GM19035 (cell line): ENCODE data around the gene ZNF670.

Experiments
- ATAC-seq: cut with Tn5 transposase; IDR thresholded peaks from one replicate; pipeline ENCODE4 v1.9.1; 2021; ENCODE audit not compliant: unreplicated experiment

ZNF670 gene

DNA sequence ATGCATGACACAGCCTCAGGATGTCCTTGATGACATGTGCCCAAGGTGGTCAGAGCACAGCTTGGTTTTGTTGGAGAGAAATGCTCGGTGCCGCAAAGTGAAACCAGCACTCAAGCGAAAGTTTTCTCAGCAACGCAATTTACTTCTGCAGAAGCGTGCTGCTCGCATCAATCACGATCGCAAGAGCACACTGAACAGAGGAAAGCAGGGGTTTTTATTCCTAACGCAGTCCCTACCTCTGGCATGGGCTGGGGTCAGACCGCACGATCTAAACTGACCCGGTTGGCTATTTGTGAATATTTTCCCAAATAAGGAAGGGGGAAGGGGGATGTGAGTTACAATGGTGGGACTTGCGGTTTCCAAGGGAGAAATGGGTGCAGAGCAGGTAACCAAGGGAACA, 26.4 kb upstream of the ZNF670 start:
- ATAC-seq, result no peak

DNA sequence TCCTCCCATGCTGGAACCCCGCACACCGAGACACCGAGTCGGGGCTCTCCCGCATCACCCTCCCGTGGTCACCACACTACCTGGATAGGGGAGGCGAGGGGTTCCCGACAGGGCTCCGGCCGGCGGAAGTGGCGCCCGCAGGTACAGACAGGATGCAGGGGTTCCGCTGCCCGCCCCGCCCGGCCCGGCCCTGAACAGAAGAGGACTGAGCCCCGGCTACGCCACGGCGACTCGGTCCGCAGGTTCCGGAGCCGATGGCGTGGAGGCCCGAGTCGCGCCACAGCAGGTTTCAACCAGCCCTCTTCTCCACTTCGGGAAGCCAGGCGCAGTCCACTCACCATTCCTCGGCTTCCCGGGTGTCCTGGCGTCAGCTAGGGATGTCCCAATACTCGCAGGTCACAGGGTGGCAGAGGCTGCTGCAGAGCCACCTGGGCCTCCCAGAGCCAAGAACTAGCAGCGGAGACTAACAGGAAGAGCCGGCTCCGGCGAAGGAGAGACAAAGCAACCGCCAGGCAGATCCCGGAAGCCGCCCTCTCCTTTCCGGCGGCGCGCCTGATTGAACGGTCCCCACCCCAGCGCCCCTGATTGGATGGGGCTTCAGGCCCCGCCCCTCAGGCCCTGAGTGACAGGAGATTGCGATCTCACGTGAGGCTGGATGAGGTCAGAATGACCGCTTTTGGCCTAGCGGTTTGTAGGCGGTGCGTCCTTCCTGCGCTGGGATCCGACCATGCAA, 25.4 kb upstream of the ZNF670 start, which contains the start of gene ZNF669:
Gene ZNF669, minus strand, starts transcription at position 498 of the 733 bp plus-strand sequence. Its CDS starts 157 bp downstream, at position 341.
- peak; percentile 99 for ATAC-seq

DNA sequence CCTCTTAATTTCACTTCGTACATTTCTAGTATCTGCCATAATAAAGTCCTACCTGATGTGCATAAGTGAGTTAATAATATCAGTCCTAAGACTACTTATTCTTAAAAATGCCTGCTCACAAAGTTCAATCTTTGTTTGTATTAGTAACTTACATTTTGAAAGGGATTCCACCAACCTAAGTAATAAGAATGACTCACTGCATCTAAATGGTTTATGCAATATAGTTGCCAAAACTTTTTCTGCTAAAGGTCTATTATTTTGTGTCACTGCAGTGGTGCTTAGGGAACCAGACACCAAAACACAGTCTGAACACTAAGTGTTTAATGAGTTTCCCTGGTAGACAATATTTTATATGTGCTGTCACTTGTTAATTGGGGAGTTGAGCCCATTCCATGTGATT, 23.8 kb upstream of the ZNF670 start:
- no peak for ATAC-seq

DNA sequence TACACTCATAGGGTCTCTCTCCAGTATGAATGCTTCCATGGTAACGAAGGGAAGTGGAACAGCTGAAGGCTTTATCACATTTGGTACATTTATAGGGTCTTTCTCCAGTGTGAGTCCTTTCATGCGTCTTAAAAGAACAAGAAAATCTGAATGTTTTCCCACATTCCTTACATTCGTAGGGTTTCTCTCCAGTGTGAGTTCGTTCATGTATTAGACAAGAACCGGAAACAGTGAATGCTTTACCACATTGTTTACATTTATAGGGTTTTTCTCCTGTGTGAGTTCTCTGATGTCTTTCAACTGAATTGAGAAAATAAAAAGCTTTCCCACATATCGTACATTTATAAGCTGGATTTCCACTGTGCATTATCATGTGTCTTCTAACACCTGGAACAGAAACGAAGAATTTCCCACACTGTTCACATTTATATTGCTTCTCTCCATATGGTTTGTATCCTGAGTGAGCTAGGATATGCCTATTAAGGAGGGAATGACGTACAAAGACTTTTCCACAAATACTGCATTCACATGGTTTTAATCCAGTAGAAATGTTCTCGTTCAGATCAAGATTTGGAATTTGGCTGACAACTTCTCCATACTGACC, 22.2 kb upstream of the ZNF670 start:
- no peak for ATAC-seq

DNA sequence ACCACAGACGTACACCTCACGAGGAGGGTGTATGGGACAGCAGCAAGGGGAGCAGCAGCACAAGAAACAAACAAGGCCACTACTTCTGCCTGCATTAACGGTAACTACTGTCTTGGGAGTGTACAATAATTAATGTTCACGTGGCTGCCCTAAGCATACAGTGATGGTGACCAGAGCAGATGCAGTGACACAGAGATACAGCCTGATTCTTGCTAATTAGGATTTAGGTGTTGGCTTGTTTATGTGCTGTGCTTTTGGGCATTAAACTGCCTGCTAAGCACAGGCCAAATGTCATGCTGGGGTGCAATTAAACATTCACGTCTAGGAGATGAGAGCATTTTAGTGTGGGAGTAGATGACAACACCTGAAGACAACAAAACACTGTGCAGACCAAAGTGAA, 18.3 kb upstream of the ZNF670 start:
- ATAC-seq, result no peak

DNA sequence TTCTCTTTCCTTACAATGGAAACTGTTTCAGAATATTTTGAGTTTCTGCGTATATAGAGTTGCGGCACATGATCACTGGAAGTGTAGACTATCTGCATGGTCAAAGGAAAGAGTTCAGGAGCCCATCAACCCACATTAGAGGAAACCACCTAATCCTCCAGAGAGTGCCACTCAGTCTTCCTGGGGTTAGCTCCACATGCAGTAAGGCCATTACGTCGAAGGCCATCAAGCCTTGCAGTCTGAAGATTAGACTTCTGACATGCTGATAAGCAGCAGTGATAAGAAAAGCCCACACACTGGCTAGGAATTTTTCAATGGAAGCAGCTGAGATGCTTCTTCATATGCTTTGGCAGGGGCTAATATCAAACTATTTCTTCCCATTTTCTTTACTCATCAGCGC, 17.9 kb upstream of the ZNF670 start:
- ATAC-seq, result no peak

DNA sequence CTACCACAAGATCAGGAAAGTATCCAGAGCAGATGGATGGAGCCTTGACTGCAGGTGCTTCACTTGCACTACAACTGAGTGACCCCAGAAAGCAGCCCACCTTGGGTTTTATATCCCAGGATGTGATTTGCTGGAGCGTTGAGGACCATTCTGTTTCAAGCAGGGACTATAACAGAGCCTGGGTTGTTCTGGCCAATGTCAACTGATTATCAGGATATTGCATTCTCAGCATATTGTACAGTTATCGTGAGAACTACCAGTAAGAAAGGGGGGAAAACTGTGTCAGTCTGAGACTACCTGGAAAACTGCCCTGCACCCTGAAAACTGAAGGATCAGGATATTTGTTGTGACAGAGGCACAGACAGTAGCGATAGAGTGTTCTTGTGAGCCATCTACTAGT, 17.5 kb upstream of the ZNF670 start:
- no peak for ATAC-seq

DNA sequence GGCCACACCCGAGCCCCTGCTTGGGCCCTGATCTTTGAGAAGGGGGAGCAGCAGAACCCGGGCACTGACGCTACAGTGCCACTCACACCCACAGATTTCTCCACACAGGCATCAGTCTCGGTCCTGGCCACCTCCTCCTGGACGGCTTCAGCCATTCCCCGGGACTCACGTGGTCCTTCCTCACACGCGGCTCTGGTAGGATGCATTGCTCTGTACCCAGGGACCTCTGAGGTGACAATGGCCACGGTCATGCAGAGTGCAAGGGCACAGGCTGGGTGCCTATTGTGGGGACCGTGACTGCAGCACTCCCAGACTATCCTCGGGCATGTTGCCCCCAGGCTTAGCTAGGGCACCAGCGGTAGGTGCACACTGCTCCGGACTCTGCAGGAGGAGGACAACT, 11.8 kb upstream of the ZNF670 start:
- ATAC-seq, result no peak

DNA sequence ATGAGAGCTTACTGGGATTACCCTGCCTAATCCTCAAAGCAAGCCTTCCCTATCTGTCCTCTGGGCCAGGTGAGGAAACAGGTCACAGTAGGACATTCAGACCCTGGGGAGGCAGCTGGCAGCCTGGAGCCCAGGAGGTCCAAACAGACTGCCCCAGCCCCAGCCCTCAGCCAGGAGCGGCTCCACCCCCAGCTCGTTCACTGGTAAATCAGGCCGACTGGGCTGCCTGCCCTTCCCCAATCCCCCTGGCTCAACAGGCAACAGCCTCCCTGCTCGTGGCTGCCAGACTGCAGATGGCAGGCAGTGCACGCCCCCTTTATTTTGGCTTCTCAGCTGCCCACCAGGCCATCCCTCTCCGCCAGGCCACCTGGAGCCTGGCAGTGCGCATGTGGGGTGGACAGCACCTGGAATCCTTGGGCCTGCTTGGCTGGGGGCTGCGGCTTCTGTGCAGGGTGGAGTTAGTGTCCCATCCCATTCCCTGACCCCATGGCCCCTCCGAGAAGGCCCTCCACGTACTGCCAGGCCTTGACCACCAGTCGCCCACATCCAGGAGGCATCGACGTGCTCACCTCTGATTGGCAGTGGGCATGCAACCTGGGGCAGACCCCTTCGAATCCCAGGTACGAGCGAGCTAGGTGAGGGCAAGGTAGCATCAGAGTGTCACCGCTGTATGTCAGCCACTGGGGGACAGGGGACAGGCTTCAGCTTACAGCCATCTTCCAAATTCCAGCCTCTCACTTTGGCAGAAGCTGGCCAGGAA, 11.2 kb upstream of the ZNF670 start:
- ATAC-seq, result no peak

DNA sequence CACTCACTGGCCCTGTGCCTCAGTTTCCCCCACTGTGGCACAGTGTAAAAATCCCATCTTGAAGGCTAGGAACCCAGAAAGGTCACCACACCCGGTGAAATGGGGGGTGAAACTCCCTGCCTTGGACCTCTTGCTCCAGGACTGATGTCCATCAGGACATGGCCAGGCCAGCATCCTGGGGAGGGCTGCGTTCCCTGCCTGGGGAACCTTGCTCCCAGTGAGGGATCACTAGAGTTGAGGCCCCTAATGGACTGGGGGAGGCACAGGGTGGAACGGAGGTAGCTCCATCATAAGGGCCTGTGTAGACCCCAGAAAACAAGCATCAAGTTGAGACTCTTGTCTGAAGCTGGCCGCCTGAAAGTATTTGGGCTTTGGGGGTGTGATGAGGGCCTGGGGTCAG, 10.4 kb upstream of the ZNF670 start:
- ATAC-seq, result no peak

DNA sequence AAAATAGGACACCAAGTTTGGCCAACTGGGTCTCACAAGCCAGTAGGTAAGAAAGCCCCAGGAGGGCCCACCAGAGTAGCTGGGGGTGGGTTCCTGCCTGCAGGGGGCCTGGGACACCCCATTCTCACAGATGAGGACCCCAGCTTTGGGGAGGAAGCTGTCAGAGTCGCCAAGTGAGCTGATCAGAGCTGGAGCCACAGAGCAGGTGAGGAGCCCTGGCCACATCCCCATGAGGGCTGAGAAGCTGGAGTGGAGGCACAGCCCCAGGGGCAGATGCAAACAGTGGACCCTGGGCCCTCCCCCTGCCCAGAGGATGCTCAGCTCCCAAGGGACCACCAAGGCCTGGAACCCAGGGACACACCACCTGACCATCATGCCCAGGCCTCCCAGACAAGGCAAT, 8.6 kb upstream of the ZNF670 start:
- no peak for ATAC-seq

DNA sequence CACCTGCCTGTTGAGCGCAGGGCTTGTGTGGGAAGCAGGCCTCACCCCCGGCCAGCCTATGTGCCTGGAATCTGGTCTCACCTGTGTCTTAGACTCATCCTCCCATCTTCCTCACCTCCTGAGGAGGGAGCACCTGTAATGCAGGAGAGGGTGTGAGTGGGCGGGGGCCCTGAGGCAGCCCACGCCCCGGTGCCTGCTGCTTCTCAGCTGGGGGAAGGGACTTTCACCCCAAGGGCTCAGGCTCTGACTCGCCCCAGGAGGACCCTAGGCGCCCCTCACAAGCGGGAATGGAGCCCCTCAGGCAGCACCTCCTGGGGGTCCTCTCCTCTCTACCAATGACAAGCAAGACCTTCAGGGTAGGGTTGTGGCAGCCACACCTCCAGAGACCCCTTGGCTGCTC, 6.7 kb upstream of the ZNF670 start:
- ATAC-seq, result no peak

DNA sequence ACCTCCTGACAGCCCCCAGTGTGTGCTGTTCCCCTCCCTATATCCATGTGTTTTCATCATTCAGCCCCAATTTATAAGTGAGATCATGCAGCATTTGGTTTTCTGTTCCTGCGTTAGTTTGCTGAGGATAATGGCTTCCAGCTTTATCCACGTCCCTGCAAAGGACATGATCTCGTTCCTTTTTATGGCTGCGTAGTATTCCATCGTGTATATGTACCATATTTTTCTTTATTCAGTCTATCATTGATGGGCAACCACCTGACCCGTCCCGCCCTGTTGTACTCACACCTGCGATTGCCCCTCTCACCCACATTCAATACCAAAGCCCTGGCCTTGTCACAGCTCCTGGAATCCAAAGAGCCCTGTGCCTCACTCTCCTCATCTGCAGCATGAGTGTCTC, 6.2 kb upstream of the ZNF670 start:
- no peak for ATAC-seq

DNA sequence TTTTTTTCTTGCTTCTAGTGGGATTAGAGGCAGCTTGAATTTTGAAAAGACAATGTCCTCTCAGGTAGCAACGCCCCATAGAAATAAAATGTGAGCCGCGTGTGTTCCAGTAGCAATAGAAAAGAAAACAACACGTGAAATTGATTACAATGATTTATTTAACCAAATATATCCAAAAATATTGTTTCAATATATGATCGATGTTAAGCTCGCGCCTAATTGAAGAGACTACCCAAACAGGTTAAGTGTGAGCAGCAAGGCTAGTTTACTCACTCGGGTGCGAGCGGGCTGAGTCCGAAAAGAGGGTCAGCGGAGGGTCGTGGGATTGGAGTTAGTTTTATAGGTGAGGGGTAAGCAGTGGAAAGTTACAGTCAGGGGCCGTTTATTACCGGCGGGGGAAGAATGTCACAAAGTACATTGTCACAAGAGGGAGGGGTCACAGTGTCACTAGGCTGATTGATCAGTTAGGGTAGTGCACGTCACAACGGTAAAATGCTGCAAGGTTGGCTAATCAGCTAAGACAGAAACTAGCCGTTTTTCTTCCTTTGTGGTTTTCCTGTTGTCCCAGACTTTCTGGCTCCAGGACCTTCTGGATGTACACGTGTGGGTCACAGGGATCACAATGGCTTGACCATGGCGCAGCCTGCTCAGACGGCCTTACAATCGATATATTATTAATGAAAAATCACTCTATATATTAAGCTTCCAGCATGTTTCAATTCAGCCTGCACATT, 697 bp upstream of the ZNF670 start:
- ATAC-seq, result no peak

DNA sequence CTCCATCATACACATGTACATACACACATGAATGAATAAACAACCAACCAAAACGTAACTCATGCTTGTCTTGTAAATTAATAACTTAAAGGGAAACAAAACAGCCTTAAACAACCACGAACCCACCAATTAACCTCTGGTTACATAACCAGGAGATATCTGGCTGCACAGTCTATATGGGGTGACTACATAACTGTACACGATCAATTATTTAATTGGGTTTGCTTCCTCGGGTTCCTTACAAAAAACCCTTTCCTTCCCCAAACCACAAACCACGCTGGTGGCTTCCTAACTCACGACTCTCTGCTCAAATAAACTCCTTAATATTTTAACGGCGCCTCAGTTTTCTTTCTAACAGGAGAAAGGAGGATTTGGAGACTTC, 744 bp downstream of the ZNF670 start:
- no peak for ATAC-seq

DNA sequence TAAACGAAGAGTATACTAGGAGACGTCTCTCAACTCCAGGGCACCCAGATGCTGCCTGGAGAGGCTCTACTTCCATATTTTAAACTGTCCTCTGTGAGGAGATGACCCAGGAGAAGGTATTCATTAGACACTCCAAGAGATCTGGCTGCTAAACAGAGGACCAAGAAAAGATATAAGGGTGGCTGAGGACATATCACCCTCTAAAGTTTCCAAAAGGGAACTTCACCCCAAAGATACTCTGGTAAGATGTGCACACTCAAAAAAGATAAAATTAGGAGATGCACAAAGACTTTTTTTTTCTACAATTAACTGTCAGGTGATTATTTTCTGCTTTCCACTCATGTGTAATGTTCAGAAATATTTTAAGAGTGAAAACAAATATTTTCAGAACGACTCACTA, 1.4 kb downstream of the ZNF670 start:
- ATAC-seq, result no peak

DNA sequence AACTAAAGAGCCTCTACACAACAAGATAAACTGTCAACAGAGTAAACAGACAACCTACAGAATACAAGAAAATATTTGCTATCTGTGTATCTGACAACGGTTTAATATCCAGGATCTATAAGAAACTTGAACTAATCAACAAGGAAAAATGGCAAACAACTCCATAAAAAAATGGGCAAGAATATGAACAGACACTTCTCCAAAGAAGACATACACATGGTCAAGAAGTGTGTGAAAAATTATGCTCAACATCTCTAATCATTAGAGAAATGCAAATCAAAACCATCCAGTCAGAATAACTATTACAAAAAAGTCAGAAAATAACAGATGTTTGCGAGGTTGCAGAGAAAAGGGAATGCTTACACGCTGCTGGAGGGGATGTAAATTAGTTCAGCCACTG, 8.0 kb downstream of the ZNF670 start:
- no peak for ATAC-seq

DNA sequence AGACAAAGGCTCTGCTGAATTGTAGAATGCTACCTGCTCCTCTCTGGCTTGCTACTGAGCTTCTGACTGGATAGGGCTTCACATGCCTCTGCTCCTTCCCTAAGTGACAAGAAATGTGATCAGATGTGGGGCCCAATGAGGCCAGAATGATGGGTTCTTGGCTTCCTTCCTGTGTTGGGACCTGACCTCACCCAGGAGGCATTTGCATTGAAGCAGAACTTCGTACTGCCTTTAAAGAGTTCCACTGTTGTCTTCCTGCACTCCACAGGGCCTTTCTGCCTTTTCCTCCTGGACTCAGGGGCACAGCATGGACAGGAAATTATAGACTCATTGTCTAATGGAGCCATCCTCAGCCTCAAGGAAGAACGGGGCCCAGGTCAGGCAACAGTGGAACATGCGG, 14.3 kb downstream of the ZNF670 start:
- no peak for ATAC-seq

DNA sequence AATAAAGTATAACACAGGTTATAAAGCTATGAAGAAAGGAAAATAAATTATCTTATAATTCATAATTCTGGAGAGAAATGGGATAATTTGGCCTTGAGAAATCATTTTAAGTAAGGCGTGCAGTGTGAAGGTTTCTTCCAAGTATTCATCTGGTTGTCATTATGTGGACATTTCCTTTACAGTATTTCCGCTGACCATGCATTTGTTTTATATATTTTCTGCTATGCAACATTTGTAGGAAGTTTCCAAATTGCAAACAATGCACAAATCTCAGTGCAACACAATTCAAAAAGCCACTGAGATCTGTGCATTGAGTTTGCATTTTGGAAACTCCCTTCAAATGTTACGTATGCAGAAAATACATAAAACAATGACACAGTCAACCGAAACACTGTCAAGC, 17.8 kb downstream of the ZNF670 start:
- no peak for ATAC-seq

DNA sequence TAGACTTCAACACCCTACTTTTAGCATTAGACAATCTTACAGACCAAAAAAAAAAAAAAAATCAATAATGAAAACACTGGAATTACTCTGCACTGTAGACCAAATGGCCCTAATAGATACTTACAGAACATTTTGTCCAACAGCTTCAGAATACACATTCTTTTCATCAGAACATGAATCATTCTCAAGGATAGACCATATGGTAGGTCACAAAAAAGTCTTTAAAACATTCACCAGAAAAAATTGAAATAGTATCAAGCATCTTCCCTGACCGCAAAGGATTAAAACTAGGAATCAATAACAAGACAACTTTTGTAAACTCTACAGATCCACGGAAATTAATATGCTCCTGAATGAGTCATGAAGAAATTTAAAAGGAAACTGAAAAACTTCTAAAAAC, 22.5 kb downstream of the ZNF670 start:
- ATAC-seq, result no peak

DNA sequence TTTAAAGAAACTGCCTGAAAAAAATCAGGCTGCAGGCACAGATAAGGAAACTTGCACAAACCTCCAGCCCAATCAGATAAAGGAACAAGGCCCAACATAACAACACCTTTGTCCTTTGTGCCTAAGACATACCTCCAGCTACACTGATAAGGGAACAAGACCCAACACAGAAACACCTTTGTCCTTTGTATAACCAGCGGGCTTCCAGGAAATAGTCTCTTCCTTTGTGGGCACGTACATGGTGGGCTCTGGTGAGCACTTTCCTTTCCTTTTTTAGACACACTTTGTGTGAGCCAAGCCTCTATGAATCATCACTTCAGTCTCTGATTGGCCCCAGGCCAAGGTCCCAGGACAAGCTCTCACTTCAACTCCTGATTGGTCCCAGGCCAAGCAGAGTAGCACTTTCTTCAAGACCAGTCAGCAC, 23.6 kb downstream of the ZNF670 start:
- ATAC-seq, result no peak

DNA sequence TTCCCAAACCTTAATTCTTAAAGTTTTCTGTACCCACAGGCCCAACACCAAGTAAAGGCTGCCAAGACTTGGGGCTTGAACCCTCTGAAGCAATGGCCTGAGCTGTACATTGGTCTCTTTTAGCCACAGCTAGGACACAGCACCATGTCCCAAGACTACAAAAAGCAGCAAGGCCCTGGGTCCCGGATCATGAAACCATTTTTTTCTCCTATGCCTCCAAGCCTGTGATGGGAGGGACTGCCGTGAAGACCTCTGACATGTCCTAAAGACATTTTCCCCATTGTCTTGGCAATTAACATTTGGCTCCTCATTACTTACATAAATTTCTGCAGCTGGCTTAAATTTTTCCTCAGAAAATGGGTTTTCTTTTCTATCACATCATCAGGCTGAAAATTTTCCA, 30.9 kb downstream of the ZNF670 start:
- no peak for ATAC-seq
